Gastrocnemius medialis (tissue), 4 donors: ENCODE measurements around the gene RNF125. TPM values are rescaled to one million over a fixed set of nuclear protein-coding genes. Genes with fewer than 3 reads are reported as not detected.
A peak's percentile ranks its signal among the peaks of the same experiment; 100 is the strongest.
"Not testable (repeated sequence)": the region's sequence is repeated elsewhere in the genome, so short reads cannot be mapped to it uniquely, and the experiment has no call there.

ENCODE experiments used
- ATAC-seq, 2 donors: fragments of 150-250 bp; one replicate each; pipeline ENCODE4 v1.9.1; 2016
- DNase-seq, 2 donors: peaks; one replicate each; pipeline ENCODE4 v3.0.0-alpha.2; 2019
- H3K27ac ChIP-seq, 4 donors: fragments of 200-600 bp; sonication (generic); 1 replicate in 1 of 4; 2 replicates in 3 of 4; pipeline ENCODE4 v1.5.1; 2016 to 2018; ENCODE audit warnings: mild to moderate bottlenecking in 2 of 4, moderate library complexity in 1 of 4
- H3K27me3 ChIP-seq, 3 donors: fragments of 200-600 bp; sonication (generic) in 2 of 3; 1 replicate in 1 of 3; 2 replicates in 2 of 3; pipeline versions ENCODE4 v1.5.1 to v1.6.0; 2016 to 2019; ENCODE audit warnings: mild to moderate bottlenecking in 1 of 3, moderate library complexity in 1 of 3
- H3K36me3 ChIP-seq, 2 donors: fragments of 200-600 bp; sonication (generic) in 1 of 2; one replicate each; pipeline ENCODE4 v1.5.1; 2017 to 2018
- H3K4me1 ChIP-seq, 2 donors: fragments of 200-600 bp; sonication (generic) in 1 of 2; one replicate each; pipeline ENCODE4 v1.5.1; 2016 to 2017; ENCODE audit warnings: mild to moderate bottlenecking in 2 of 2
- H3K4me3 ChIP-seq, 4 donors: fragments of 200-600 bp; sonication (generic) in 3 of 4; 1 replicate in 1 of 4; 2 replicates in 3 of 4; pipeline ENCODE4 v1.5.1; 2016 to 2019; ENCODE audit warnings: mild to moderate bottlenecking in 2 of 4
- H3K9me3 ChIP-seq, 3 donors: fragments of 200-600 bp; sonication (generic) in 2 of 3; 1 replicate in 1 of 3; 2 replicates in 2 of 3; pipeline ENCODE4 v1.5.1; 2016 to 2019
- POLR2A ChIP-seq, 2 donors: fragments of 450-650 bp; IDR thresholded peaks; one replicate each; pipeline ENCODE4 v1.6.1; 2017; ENCODE audit warnings: antibody characterized with exemption in 2 of 2, mild to moderate bottlenecking in 2 of 2, moderate library complexity in 2 of 2
- in situ Hi-C, 4 donors: fragments of 200-750 bp; cut with MboI; loops; one replicate each; pipeline versions ENCODE4 v1.15.0 to v1.8.0; 2017; ENCODE audit warnings: low sequenced_read_pairs in 4 of 4
- intact Hi-C: fragments of 100-400 bp; cut with DNase I; formaldehyde crosslinking; loops from one replicate; pipeline ENCODE4 v1.15.1; 2023; ENCODE audit warnings: low total_unique reads
- total RNA-seq, 4 donors: library from RNA; depleted of rRNA; stranded (reverse); fragments of >200 nt; gene quantifications; one replicate each; pipeline versions ENCODE4 v1.1.0 to v1.2.3, GENCODE V29; 2016
- TF ChIP-seq, protein P1 (sequence below), 5 experiments: fragments of 450-650 bp in 3 of 5; fragments of 200-600 bp in 2 of 5; sonication (generic) in 2 of 5; IDR thresholded peaks in 4 of 5; conservative IDR thresholded peaks in 1 of 5; 1 replicate in 4 of 5; 2 replicates in 1 of 5; pipeline ENCODE4 v1.5.1; 2016 to 2019; ENCODE audit warnings: antibody characterized with exemption in 5 of 5, mild to moderate bottlenecking in 3 of 5, moderate library complexity in 3 of 5

Gene RNF125
- total RNA-seq, 4 donors from 2014 or later: 0.85 to 6.4 (median 3.1) TPM

DNA sequence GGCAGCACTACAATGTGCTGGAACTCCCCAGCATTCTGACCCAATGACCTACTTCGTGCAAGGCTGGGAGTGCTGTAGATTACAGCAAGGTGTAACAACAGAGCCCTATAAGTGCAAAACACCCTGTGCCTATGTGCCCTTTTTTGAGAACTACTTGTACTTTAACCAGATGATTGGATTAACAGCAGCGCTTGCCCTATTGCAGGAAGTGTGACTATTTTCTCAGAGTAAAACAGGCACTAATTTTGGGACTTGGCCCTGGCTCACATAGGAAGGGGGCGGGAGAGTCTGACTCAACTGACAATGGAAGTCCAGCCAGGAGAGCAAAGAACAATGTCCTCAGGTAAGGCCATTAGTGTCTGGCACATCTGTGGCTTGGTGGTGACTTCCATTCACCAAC is 35.6 kb upstream of the RNF125 start:
- no peak for DNase-seq
- ATAC-seq: peak; percentile 81 to 83
- in situ Hi-C loops (no loop called here), intact Hi-C loops (no loop called here)
- H3K4me3 ChIP-seq: no peak overlapping the region
- TF ChIP-seq, protein P1, sequence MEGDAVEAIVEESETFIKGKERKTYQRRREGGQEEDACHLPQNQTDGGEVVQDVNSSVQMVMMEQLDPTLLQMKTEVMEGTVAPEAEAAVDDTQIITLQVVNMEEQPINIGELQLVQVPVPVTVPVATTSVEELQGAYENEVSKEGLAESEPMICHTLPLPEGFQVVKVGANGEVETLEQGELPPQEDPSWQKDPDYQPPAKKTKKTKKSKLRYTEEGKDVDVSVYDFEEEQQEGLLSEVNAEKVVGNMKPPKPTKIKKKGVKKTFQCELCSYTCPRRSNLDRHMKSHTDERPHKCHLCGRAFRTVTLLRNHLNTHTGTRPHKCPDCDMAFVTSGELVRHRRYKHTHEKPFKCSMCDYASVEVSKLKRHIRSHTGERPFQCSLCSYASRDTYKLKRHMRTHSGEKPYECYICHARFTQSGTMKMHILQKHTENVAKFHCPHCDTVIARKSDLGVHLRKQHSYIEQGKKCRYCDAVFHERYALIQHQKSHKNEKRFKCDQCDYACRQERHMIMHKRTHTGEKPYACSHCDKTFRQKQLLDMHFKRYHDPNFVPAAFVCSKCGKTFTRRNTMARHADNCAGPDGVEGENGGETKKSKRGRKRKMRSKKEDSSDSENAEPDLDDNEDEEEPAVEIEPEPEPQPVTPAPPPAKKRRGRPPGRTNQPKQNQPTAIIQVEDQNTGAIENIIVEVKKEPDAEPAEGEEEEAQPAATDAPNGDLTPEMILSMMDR (IDR thresholded peaks at IDR 0.05 in 4 of 5, conservative IDR thresholded peaks at IDR 0.05 in 1 of 5): no peak
- peak; percentile 14 to 20 for TF ChIP-seq POLR2A (IDR thresholded peaks at IDR 0.05)
- no peaks in the 10 kb centered on the region for H3K9me3 ChIP-seq
- peak overlapping the region; percentile 61 to 74 (median 71) for H3K27ac ChIP-seq
- H3K36me3 ChIP-seq: no peaks in the 10 kb centered on the region
- H3K4me1 ChIP-seq: peaks cover 0 to 6% of the 10 kb centered on the region in 2 donors
- H3K27me3 ChIP-seq: no peaks in the 10 kb centered on the region

DNA sequence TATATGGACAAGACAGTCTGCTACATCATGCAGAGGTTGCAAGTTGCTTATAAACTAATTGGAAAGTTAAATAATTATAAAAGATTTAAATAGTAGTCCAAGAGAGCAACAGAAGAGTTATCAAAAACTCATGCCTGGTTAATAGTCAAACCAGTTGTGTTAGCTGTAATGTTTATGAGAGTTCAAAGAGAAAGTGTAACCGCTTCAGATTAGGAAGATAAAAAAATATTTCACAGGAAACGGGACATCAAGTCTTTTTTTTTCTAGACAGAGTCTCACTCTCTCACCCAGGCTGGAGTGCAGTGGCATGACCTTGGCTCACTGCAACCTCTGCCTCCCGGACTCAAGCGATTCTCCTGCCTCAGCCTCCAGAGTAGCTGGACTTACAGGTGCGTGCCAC is 34.6 kb upstream of the RNF125 start:
- no peak for TF ChIP-seq POLR2A (IDR thresholded peaks at IDR 0.05)
- TF ChIP-seq, protein P1 (IDR thresholded peaks at IDR 0.05 in 4 of 5, conservative IDR thresholded peaks at IDR 0.05 in 1 of 5): no peak
- H3K27me3 ChIP-seq: no peaks in the 10 kb centered on the region
- in situ Hi-C loops: no loop called here
- intact Hi-C loops: no loop called here
- ATAC-seq: no peak
- peak overlapping the region; percentile 52 to 74 (median 60) for H3K27ac ChIP-seq
- H3K4me3 ChIP-seq: no peak overlapping the region
- H3K4me1 ChIP-seq: peaks cover 0 to 6% of the 10 kb centered on the region in 2 donors
- no peaks in the 10 kb centered on the region for H3K9me3 ChIP-seq
- H3K36me3 ChIP-seq: no peaks in the 10 kb centered on the region
- DNase-seq: no peak

GRCh38 chr18:31990823-31991222 is 27.8 kb upstream of the RNF125 start:
- no peak for ATAC-seq
- H3K36me3 ChIP-seq: no peaks in the 10 kb centered on the region

GRCh38 chr18:31996007-31996406 is 22.6 kb upstream of the RNF125 start:
- in situ Hi-C loops: no loop called here
- TF ChIP-seq, protein P1 (IDR thresholded peaks at IDR 0.05 in 4 of 5, conservative IDR thresholded peaks at IDR 0.05 in 1 of 5): no peak
- no peak for TF ChIP-seq POLR2A (IDR thresholded peaks at IDR 0.05)
- ATAC-seq: no peak

More at GRCh38 chr18:31990823-31991222, 27.8 kb upstream of the RNF125 start:
- no peak overlapping the region for H3K4me3 ChIP-seq
- DNase-seq: no peak
- no peaks in the 10 kb centered on the region for H3K27me3 ChIP-seq
- no peaks in the 10 kb centered on the region for H3K9me3 ChIP-seq
- peak overlapping the region in 1 of 4 donors; percentile 8 for H3K27ac ChIP-seq
- peaks cover 0 to 6% of the 10 kb centered on the region in 2 donors for H3K4me1 ChIP-seq
- intact Hi-C loops (no loop called here), in situ Hi-C loops (no loop called here)
- TF ChIP-seq POLR2A (IDR thresholded peaks at IDR 0.05): no peak
- TF ChIP-seq, protein P1 (IDR thresholded peaks at IDR 0.05 in 4 of 5, conservative IDR thresholded peaks at IDR 0.05 in 1 of 5): no peak

DNA sequence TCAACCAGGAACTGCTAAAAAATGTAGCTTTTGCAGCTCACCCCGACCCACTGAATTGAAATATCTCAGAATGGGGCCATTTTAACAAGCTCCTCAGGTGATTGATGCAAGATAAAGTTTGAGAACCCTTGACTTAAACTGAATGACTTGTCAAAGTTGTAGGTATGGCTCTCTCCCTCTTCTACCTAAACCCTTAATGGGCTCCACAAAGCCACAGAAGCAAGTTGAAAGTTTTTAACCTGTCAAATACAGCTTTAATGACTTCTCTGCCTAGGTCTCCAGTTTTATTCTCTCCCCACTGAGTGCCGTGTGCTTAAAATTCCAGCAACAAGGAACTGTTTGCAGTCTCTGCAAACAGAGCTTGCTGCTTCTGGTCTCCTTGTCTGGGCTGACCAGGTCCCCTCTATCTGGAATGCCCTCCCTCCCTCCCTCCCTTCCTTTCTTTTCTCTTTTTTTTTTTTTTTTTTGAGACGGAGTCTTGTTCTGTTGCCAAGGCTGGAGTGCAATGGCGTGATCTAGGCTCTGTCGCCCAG is 19.7 kb upstream of the RNF125 start:
- ATAC-seq (no peak), DNase-seq (no peak)
- in situ Hi-C loops: no loop called here
- H3K9me3 ChIP-seq: no peaks in the 10 kb centered on the region
- no peaks in the 10 kb centered on the region for H3K27me3 ChIP-seq
- no peak overlapping the region for H3K4me3 ChIP-seq
- no peaks in the 10 kb centered on the region for H3K4me1 ChIP-seq
- intact Hi-C loops: no loop called here
- no peaks in the 10 kb centered on the region for H3K36me3 ChIP-seq
- no peak overlapping the region for H3K27ac ChIP-seq
- TF ChIP-seq POLR2A (IDR thresholded peaks at IDR 0.05): no peak
- TF ChIP-seq, protein P1 (IDR thresholded peaks at IDR 0.05 in 4 of 5, conservative IDR thresholded peaks at IDR 0.05 in 1 of 5): no peak

More at GRCh38 chr18:31996007-31996406, 22.6 kb upstream of the RNF125 start:
- no peak for DNase-seq
- Histone ChIP-seq H3K4me3 (no peak overlapping the region), H3K27me3 (no peaks in the 10 kb centered on the region), H3K4me1 (no peaks in the 10 kb centered on the region), H3K36me3 (no peaks in the 10 kb centered on the region), H3K27ac (no peak overlapping the region), H3K9me3 (no peaks in the 10 kb centered on the region)
- intact Hi-C loops: no loop called here

GRCh38 chr18:32001141-32001540 is 17.5 kb upstream of the RNF125 start:
- intact Hi-C loops, H3K4me3 ChIP-seq, H3K4me1 ChIP-seq, in situ Hi-C loops, ATAC-seq, H3K36me3 ChIP-seq, DNase-seq, H3K9me3 ChIP-seq, H3K27ac ChIP-seq, H3K27me3 ChIP-seq: not testable (repeated sequence)

GRCh38 chr18:32003822-32004221 is 14.8 kb upstream of the RNF125 start:
- H3K4me1 ChIP-seq, in situ Hi-C loops, H3K36me3 ChIP-seq, DNase-seq, H3K27me3 ChIP-seq, ATAC-seq, H3K27ac ChIP-seq, H3K4me3 ChIP-seq, H3K9me3 ChIP-seq, intact Hi-C loops: not testable (repeated sequence)
